ENCODE results near the gene EDIL3.

- TF ChIP-seq CTCF (IDR thresholded peaks at IDR 0.05), result no peak
- TF ChIP-seq EZH2 (IDR thresholded peaks at IDR 0.05; ENCODE audit: borderline replicate concordance, insufficient read depth, low read depth, low read length, poor library complexity, severe bottlenecking), result no peak
Measured at GRCh38 chr5:84231433-84231832, 153.2 kb downstream of the EDIL3 start.

Data from B cell (primary cell).